Measurements from ENCODE around the gene ABCC12.

DNA sequence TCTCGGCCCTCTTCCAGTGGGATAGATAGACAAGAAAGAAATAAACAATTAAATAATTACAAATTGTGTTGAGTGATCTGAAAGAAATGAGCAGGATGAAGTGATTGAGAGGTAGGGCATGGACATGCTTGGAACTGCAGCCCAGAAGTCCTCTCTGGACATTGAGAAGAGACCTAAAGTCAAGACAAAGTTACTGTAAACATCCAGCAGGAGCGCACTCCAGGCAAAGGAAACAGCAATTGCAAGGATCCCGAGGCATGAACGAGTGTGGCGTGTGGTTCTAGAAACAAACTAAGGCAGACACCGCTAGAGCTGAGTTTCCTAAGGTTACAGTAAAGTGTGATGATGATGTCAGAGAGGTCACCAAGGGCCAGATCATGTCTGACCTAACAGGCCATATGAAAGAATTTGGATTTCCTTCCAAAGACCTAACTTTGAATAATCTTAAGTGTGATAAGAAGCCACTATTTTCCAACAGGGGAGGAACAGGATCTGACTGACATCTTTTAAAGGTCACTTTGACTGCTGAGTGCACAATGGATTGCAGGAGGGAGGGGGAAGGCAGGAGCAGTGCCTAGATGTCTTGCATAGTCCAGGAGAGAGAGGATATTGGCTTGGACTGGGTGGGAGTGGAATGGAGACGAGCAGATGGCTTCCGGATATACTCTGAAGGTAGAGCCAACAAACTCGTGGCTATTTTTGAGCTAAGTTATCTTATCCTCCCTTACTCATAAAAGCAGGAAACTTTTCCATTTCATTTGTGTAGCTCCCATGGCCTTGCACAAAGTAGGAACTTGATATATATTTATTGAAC lies 19.0 kb downstream of the ABCC12 start:
- TF ChIP-seq CTCF (IDR thresholded peaks at IDR 0.05) (no peak), POLR2AphosphoS5 (IDR thresholded peaks at IDR 0.05) (no peak)
